Stimulated activated CD4-positive, alpha-beta T cell treated with anti-CD3 and anti-CD28 coated beads, Interleukin-4, amount 100 ng/mL, for 24 hours (primary cell): ENCODE data around the gene ADH1A.
"Not testable (repeated sequence)": the region's sequence is repeated elsewhere in the genome, so short reads cannot be mapped to it uniquely, and the experiment has no call there.

Experiments
- DNase-seq: peaks from one replicate; pipeline ENCODE4 v3.0.0-alpha.2; 2020

Gene ADH1A

DNA sequence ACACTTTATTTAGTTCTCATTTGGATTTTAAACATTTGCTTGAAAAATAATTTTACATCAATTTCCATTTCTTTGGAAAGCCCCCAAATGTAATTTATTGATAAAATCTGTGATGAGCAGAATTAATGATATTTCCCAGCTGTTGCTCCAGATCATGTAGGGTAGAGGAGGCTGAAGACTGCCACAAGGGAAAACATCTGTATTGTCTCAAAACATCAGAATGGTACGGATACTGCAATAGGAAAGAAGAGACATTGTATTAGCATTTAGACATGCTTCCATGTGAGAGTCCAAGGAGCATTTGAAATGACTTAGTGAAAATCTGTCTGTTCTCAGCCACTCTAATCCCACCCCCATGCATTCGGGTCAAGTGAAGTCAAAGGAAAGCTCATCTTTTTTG, 14.4 kb downstream of the ADH1A start:
- no peak for DNase-seq

DNA sequence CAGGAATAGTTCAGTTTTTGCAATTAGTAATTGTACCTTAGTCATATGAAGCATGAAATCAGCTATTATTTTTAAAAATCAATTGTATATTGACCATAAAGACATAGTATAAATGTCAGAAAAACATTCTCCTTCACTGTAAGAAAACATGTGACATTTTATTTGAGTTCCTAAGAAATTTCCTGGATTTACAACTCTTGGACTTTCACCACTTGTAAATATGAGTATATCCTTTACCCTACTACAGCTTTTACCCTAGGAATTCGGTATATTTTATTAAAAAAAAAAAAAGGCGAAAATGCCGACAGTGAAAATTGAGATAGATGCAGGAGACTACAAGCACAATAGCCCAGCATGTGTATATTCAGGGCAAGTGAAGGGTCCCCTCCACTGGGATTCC, 14.9 kb downstream of the ADH1A start:
- no peak for DNase-seq

DNA sequence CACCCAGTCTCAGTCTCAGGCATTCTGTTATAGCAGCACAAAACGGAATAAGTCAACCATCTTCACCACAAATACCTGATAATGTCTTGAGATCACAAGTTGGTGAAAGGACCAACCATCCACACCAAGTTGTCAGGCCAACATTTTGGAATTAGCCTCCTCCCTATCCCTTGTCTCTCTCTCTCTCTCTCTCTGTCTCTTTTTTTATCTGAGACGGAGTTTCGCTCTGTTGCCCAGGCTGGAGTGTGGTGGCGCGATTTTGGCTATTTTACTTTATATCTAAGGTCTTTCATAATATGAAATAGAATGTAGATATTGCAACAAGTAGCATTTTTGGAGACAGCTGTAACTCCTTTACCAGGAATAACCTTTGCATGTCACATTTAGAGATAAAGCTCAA, 15.7 kb downstream of the ADH1A start:
- DNase-seq, result no peak

DNA sequence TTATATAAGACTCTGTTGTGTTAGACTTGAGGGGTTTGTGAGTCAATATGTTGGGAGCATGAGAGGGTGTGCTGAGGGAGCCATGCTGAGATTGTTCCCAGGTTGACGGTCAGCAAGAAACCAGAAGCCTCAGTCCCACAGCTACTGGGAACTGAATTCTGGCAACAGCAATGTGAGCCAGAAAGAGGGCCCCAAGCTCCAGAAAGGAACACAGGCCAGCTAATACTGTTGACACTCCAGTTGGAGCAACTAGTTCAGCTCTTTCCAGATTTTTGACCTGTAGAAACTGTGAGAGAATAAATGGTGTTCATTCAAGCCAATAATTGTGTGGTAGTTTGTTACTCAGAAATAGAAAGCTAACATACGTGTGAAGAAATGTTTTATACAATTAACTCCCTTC, 17.1 kb downstream of the ADH1A start:
- no peak for DNase-seq

DNA sequence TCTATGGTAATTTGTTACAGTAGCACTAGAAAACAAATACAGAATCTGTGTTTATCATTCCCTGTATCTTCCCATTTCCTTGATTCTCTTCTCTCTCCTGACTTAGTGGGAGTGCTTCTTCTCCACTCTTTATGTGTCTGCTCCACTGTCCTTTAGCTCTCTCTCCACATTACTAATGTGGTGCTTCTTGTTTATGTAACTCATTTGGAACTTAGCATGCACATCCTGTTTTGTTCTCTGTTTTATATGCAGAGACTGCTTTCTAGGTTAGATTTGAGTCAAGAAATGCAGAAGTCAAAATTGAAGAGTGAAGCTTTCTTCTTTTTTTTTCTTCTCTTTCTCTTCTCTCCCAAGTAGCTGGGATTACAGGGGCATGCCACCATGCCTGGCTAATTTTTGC, 25.9 kb downstream of the ADH1A start:
- DNase-seq, result no peak

DNA sequence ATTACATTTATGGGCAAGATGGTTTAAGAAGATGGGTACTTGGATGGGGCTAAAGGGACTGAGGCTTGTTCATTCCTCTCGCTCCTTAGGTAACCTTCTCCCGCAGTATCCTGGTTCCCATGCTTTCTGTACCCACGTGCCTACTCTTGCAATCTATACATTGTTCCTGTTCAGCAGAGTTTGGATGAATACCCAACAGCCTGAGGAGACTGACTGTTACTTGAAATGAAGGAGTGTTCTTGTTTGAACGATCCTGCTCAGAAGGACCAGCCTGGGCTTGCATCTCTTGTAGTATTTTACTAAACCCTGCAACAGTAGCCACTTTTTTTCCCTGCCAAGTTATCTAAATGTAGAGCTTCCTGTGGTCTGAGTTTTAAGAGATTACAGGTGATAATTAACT, 38.0 kb downstream of the ADH1A start:
- DNase-seq, result no peak

DNA sequence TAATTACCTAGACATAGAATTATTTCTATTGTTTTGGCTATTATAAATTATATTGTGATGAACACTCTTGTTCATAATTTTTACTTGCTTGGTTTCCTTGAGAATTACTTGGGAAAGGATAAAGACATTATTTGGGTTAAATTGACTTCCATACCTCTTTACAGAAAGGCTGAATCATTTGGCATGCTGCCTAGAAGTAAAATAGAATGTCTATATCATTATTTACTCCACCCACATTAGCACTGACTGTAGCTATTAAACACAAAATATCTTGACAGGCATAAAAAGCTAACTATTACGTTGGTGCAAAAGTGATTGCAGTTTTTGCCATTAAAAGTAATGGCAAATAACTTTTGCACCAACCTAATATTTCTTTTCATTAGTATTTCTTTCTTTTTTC, 42.1 kb downstream of the ADH1A start:
- DNase-seq, result no peak

DNA sequence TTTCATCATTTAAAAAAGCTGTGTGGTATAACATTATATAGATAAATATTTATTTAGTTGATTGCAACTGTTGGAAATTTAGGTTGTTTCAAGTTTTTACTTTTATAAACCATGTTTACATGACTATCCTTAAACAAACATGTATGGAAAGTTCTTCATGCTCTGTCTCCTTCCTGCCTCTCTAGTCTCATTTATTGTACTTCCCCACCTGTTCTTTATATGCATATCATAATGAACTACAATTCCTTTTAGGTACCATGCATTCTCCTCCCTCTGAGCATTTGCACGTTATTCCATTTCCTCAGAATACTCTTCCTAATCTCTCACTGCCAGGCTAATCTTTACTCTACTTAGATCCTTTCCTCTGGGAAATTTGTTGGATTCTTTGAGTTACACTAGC, 54.8 kb downstream of the ADH1A start:
- no peak for DNase-seq

DNA sequence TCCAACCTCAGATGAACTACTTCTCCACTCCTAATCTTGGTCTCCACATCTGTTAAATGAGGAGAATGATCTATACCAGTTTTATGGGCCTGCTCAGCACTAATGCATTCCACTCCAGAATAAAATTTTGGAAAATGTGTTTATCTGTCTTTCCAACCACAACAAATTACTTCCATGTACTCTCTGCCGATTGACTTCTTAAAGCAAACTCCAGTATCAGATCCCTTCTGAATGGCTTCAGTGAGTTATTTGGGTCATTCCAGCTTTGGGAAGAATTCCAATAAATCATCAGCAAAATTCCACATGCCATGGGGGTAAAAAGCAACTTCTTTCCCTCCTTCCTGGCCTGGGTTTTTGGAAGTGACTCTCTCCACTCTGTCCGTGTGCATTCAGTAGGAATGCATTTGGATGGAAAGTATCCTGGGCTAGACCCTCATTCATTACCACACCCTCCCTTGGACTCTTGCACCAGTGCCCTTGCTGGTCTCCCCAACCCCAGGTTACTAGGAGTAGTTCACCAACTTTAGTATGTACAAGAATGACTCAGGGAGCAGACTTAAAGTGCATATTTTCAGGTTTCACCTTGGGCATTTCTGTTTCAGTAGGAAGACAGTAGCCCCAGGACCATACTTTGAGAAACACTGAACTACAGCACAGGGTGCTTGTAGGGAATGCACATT, 56.3 kb downstream of the ADH1A start:
- no peak for DNase-seq

DNA sequence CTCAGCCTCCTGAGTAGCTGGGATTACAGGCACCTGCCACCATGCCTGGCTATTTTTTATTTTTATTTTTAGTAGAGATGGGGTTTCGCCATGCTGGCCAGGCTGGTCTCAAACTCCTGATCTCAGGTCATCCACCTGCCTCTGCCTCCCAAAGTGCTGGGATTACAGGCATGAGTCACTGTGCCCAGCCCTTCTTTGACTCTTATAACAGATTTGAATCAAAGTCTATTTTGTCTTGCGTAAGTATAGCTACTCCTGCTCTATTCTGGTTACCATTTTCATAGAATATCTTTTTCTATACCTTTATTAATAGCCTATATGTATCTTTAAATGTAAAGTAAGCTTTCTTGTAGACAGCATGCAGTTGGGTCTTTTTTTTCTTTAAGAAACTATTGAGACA, 57.4 kb downstream of the ADH1A start:
- DNase-seq, result not testable (repeated sequence)

DNA sequence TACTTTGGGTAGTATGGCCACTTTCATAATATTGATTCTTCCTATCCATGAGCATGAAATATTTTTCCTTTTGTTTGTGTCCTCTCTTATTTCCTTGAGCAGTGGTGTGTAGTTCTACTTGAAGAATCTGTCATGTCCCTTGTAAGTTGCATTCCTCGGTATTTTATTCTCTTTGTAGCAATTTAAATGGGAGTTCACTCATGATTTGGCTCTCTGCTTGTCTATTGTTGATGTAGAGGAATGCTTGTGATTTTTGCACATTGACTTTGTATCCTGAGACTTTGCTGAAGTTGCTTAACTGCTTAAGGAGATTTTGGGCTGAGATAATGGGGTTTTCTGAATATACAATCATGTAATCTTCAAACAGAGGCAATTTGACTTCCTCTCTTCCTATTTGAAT, 62.1 kb downstream of the ADH1A start:
- not testable (repeated sequence) for DNase-seq

DNA sequence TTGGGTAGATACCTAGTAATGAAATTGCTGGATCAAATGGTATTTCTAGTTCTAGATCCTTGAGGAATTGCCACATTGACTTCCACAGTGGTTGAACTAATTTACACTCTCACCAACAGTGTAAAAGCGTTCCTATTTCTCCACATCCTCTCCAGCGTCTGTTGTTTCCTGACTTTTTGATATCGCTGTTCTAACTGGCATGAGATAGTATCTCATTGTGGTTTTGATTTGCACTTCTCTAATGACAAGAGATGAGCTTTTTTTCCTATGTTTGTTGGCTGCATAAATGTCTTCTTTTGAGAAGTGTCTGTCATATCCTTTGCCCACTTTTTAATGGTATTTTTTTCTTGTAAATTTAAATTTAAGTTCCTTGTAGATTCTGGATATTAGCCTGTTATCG, 63.1 kb downstream of the ADH1A start:
- DNase-seq, result not testable (repeated sequence)
